GM06990 (cell line): Measurements from ENCODE around the gene TUBB.

Experiments
- DNase-seq: peaks from one replicate; pipeline ENCODE4 v3.0.0-alpha.2; 2011; ENCODE audit not compliant: insufficient read length; ENCODE audit errors: extremely low read depth
- H3K27me3 ChIP-seq: replicated peaks from 2 replicates; pipeline ENCODE4 v1.6.0; 2011; ENCODE audit warnings: low read length; ENCODE audit not compliant: control insufficient read depth, insufficient read depth
- H3K36me3 ChIP-seq: 2 replicates; pipeline ENCODE4 v1.5.1; 2011; ENCODE audit warnings: low read length; ENCODE audit not compliant: control insufficient read depth, insufficient read depth
- H3K4me3 ChIP-seq: replicated peaks from 2 replicates; pipeline ENCODE4 v1.5.1; 2011; ENCODE audit warnings: low read depth, mild to moderate bottlenecking, control low read depth, low read length
- CTCF ChIP-seq: IDR thresholded peaks from 2 replicates; pipeline ENCODE4 v1.5.1; 2011; ENCODE audit warnings: low read length, control low read depth, mild to moderate bottlenecking, inconsistent platforms; ENCODE audit not compliant: insufficient read depth, poor library complexity, severe bottlenecking

The TUBB gene

GRCh38 chr6:30683980-30684338 lies 36.2 kb upstream of the TUBB start:
- no peak for TF ChIP-seq CTCF
- Histone ChIP-seq H3K4me3 (peak overlapping the region; percentile 95), H3K27me3 (no peaks in the 10 kb centered on the region), H3K36me3 (peaks cover 2% of the 10 kb centered on the region)
- no peak for DNase-seq

- Histone ChIP-seq H3K36me3 (peaks cover 2% of the 10 kb centered on the region), H3K4me3 (peak overlapping the region; percentile 95), H3K27me3 (no peaks in the 10 kb centered on the region)
- TF ChIP-seq CTCF, result no peak
- DNase-seq, result peak; percentile 36
Observed at GRCh38 chr6:30684386-30685156, 35.6 kb upstream of the TUBB start.

- H3K27me3 ChIP-seq, result no peaks in the 10 kb centered on the region
- peak; percentile 38 for DNase-seq
- TF ChIP-seq CTCF, result peak; percentile 52
- peak overlapping the region; percentile 95 for H3K4me3 ChIP-seq
- peaks cover 2% of the 10 kb centered on the region; the same call in 1 of the 2 replicates for H3K36me3 ChIP-seq
Observed at GRCh38 chr6:30685157-30686008, 34.8 kb upstream of the TUBB start.

GRCh38 chr6:30686009-30686907 lies 33.9 kb upstream of the TUBB start, which contains the start of gene PPP1R18:
PPP1R18 (minus strand) TSS chr6:30686645; CDS start chr6:30686018, 627 bp downstream.
- Histone ChIP-seq H3K36me3 (peaks cover 2% of the 10 kb centered on the region; the same call in 1 of the 2 replicates), H3K4me3 (peak within 1 kb of the TSS; percentile 95), H3K27me3 (no peaks in the 10 kb centered on the region)
- DNase-seq, result peak; percentile 81
- no peak for TF ChIP-seq CTCF

GRCh38 chr6:30686908-30687658 lies 33.1 kb upstream of the TUBB start:
- Histone ChIP-seq H3K27me3 (no peaks in the 10 kb centered on the region), H3K36me3 (no peaks in the 10 kb centered on the region), H3K4me3 (peak overlapping the region; percentile 95)
- peak; percentile 98 for DNase-seq
- no peak for TF ChIP-seq CTCF
